Chondrocyte (in vitro differentiated cells): ENCODE results near the gene PIP5K1C. TPM values are rescaled to one million over a fixed set of nuclear protein-coding genes. Genes with fewer than 3 reads are reported as not detected.

Source experiments
- DNase-seq: peaks from one replicate; pipeline ENCODE4 v3.0.0; 2021; ENCODE audit warnings: mixed read lengths, low spot score
- H3K27ac Mint-ChIP-seq: one replicate; pipeline ENCODE4 v1.8.0; 2021; ENCODE audit warnings: mild to moderate bottlenecking, moderate library complexity, mixed read lengths; ENCODE audit not compliant: unreplicated experiment
- H3K27me3 Mint-ChIP-seq: 2 replicates; pipeline ENCODE4 v1.8.0; 2021; ENCODE audit warnings: low read depth, mixed read lengths
- H3K36me3 Mint-ChIP-seq: 2 replicates; pipeline ENCODE4 v1.8.0; 2021; ENCODE audit warnings: low read depth, mixed read lengths
- H3K4me1 Mint-ChIP-seq: 2 replicates; pipeline ENCODE4 v1.8.0; 2021; ENCODE audit warnings: low read depth, mild to moderate bottlenecking, mixed read lengths
- H3K4me3 Mint-ChIP-seq: one replicate; pipeline ENCODE4 v1.8.0; 2021; ENCODE audit warnings: mild to moderate bottlenecking, moderate library complexity, mixed read lengths; ENCODE audit not compliant: unreplicated experiment
- H3K9me3 Mint-ChIP-seq: 2 replicates; pipeline ENCODE4 v1.8.0; 2021; ENCODE audit warnings: low read depth, mixed read lengths
- CTCF ChIP-seq: fragments of 200-600 bp; sonication (generic); IDR thresholded peaks from 2 replicates; pipeline ENCODE4 v1.5.0; 2021; ENCODE audit warnings: antibody characterized with exemption, mild to moderate bottlenecking, moderate library complexity
- total RNA-seq: library from RNA; stranded (reverse); gene quantifications from 3 replicates; pipeline ENCODE4 v1.2.1, GENCODE V29; 2021

Gene PIP5K1C
- total RNA-seq, 1 donor from 2014 or later = 81.0 TPM

DNA sequence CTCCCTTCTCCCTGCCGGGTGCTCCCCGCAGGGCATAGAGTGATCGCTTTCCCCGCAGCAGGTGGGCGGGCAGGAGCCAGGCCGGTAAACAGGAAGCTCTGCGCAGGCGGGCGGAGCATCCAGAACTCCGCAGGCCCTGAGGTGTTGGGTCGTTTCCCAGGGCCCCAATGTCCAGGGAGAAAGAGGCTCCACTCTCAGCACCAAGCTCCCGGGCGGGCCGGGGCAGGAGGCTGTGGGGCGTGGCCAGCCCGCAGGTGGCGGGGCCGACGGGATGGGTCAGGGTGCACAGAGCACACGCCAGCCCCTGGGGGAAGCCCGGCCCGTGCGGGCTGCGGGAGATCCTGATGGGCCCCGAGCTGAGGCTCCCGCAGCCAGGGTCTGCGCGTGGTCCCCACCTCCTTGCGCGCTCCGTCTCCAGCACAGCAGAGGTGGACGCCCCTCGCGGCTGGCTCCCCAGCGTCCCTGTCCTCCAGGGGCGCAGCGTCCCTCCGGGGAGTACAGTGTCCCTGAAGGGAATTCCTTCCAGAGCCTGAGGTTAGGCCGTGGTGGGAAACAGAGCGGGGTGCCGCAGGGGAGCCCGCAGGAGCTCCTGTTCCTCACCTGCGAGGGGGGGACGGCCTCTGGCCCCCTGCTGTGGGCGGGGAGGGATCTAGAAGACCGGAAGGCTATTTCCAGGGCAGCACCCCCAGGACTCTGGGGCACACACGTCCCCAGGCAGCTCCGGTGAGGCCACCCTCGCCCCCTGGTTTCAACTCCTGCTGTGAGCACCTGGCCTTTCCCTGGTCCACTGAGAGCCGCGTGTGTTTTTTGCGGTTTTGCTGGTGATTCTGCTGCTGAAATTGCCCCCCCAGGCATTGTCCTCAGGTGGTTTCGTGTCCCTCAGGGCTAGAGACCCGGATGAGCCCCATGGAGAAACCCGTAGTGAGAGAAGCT, 12.2 kb downstream of the PIP5K1C start:
- no peak for TF ChIP-seq CTCF
- Mint-ChIP-seq H3K27ac (no peak overlapping the region), H3K4me1 (peaks cover 49% of the 10 kb centered on the region), H3K9me3 (no peaks in the 10 kb centered on the region), H3K4me3 (no peak overlapping the region), H3K27me3 (no peaks in the 10 kb centered on the region), H3K36me3 (peaks cover 3% of the 10 kb centered on the region)
- peak; percentile 89 for DNase-seq

DNA sequence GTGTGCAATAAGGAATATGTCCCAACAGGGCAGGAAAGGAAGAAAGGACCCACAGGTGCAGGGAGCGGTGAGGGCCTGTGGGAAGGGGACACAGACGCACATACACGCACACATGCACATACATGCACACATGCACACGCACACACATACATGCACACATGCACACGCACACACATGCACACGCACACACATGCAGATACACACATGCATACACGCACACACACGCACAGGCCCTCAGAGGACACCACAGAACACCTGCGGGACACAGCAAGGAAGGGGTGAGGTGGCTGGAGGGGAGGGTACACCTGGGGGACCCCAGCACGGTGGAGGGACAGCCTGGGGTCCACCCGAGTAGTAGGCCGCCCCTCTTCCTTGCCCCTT, 12.9 kb downstream of the PIP5K1C start:
- no peak for TF ChIP-seq CTCF
- H3K4me3 Mint-ChIP-seq = no peak overlapping the region
- no peaks in the 10 kb centered on the region for H3K27me3 Mint-ChIP-seq
- H3K27ac Mint-ChIP-seq = no peak overlapping the region
- H3K9me3 Mint-ChIP-seq = no peaks in the 10 kb centered on the region
- H3K4me1 Mint-ChIP-seq = peaks cover 47% of the 10 kb centered on the region
- peaks cover 3% of the 10 kb centered on the region for H3K36me3 Mint-ChIP-seq
- peak; percentile 72 for DNase-seq

GRCh38 chr19:3684817-3685410, 15.4 kb downstream of the PIP5K1C start:
- Mint-ChIP-seq H3K4me3 (no peak overlapping the region), H3K27ac (peak overlapping the region; percentile 98), H3K27me3 (no peaks in the 10 kb centered on the region), H3K9me3 (no peaks in the 10 kb centered on the region), H3K4me1 (peaks cover 49% of the 10 kb centered on the region), H3K36me3 (peaks cover 3% of the 10 kb centered on the region)
- DNase-seq = no peak
- peak; percentile 53 for TF ChIP-seq CTCF

DNA sequence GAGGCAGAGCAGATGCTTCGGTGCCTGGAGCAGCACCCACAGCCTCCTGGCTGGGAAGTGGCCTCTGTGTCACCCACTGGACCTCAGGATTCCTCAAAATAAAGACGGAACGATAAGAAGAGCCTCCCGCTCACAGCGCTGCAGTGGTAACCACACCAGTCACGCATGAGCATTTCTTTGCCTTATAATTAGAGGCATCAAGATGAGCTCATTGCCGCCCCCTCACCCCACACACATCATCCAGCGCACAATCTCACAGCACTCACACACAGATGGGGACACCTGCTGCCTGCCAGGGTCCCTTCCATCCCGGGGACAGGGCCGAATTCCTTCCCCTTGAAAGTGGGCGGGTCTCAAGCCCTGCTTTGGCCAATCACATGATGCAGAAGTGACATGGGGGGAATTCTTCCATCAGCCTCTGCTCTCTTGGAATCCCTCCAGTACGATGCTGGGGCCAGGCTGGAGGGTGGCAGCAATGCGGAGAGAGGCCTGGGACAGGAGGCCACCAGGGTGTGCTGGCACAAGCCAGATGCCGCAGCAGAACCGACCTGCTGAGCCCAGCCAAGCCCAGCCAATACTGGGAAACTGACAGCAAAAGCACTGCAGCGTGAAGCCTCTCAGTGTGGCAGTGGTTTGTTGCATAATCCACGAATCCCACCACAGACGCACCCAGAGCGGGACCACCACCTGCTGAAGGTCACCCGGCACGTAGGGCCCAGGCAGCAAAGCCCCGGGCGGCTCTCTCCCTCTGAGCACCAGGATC, 16.0 kb downstream of the PIP5K1C start:
- DNase-seq = peak; percentile 85
- Mint-ChIP-seq H3K36me3 (peaks cover 6% of the 10 kb centered on the region), H3K27ac (peak overlapping the region; percentile 98), H3K9me3 (no peaks in the 10 kb centered on the region), H3K27me3 (no peaks in the 10 kb centered on the region), H3K4me1 (peaks cover 46% of the 10 kb centered on the region), H3K4me3 (peak overlapping the region; percentile 27)
- no peak for TF ChIP-seq CTCF
